ENCODE data around the gene NMNAT2. TPM values are rescaled to one million over a fixed set of nuclear protein-coding genes. Genes with fewer than 3 reads are reported as not detected.

NMNAT2 gene
- total RNA-seq, 1 experiment from 2014 or later, result not detected

GRCh38 chr1:183295521-183295920 is 122.7 kb downstream of the NMNAT2 start (continued):
- no peak for TF ChIP-seq EZH2 (IDR thresholded peaks at IDR 0.05)
- TF ChIP-seq MAX (IDR thresholded peaks at IDR 0.05), result no peak
- no peak for TF ChIP-seq ELF1 (IDR thresholded peaks at IDR 0.05; ENCODE audit: borderline replicate concordance, low read depth)
- TF ChIP-seq POLR2A (IDR thresholded peaks at IDR 0.05; ENCODE audit: borderline replicate concordance, extremely low read depth, insufficient read depth, insufficient read length), result no peak
- no peak for TF ChIP-seq TCF7L2 (IDR thresholded peaks at IDR 0.05; ENCODE audit: borderline replicate concordance, extremely low read depth, insufficient read depth, insufficient read length)
- no peak for TF ChIP-seq SRF (IDR thresholded peaks at IDR 0.05; ENCODE audit: low read depth)
- TF ChIP-seq ZNF274 (IDR thresholded peaks at IDR 0.05; ENCODE audit: low read depth, low read length), result no peak

DNA sequence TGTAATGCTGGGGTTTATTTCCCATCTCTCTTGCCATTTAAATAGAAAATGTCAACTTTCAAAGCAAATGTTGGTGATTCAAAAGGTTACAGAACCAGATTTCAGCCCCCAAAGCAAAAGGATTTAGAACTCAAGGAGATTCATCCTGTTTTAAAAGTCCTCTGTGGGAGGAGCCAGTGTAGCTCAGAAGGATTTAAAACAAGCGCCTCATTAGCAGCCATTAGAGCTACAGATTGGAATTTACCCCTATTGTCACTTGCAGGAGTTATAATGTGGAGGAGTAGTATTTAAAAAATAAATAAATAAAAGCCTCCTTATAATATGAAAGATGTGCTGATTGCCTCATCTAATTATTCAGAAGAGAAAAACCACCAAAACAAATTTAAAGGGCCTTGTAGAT is 124.3 kb downstream of the NMNAT2 start:
- ChIA-PET POLR2A (no interaction called here), CTCF (interaction anchor here (1.1 kb wide), 2 partner anchors 12 to 13 kb away, joined by 3 read pairs; no protein-coding TSS in a partner anchor), RAD21 (ENCODE audit: low non-redundant PET in 1 of 2, low total read pairs in 2 of 2, uncharacterized antibody in 2 of 2, unreplicated experiment in 2 of 2) (no interaction called here)
- no peaks in the 10 kb centered on the region for H3K4me1 ChIP-seq (ENCODE audit: control insufficient read depth in 1 of 2, insufficient read depth in 2 of 2, low read length in 2 of 2)
- no peak overlapping the region for H3K9ac ChIP-seq (ENCODE audit: low read length)
- H3K36me3 ChIP-seq (ENCODE audit: control insufficient read depth in 1 of 2, insufficient read depth in 2 of 2, low read length in 2 of 2), result no peaks in the 10 kb centered on the region
- no peaks in the 10 kb centered on the region for H3K9me3 ChIP-seq (ENCODE audit: control insufficient read depth in 1 of 2, insufficient read depth in 1 of 2, low read depth in 1 of 2, low read length in 2 of 2)
- H3K27ac ChIP-seq (ENCODE audit: low read depth, low read length), result no peak overlapping the region
- BruUV-seq (replicated peaks), result no TSS peak
- ATAC-seq (no peak), DNase-seq (ENCODE audit: low read depth, low spot score) (no peak)
- H4K20me1 ChIP-seq (ENCODE audit: insufficient read depth), result no peaks in the 10 kb centered on the region
- intact Hi-C loops (cut with micrococcal nuclease), result no loop called here
- H2AFZ ChIP-seq (ENCODE audit: low read depth, low read length, poor library complexity, severe bottlenecking), result peak overlapping the region; percentile 20
- no peaks in the 10 kb centered on the region for H3K27me3 ChIP-seq (ENCODE audit: insufficient read depth, low read length)
- no peak overlapping the region for H3K4me2 ChIP-seq (ENCODE audit: low read length)
- H3K79me2 ChIP-seq (ENCODE audit: insufficient read depth, low read length), result no peaks in the 10 kb centered on the region
- TF ChIP-seq YY1 (IDR thresholded peaks at IDR 0.05; ENCODE audit: extremely low read depth, insufficient replicate concordance, low read depth, low read length) (no peak), SIN3A (IDR thresholded peaks at IDR 0.05; ENCODE audit: low read depth) (no peak), EZH2phosphoT487 (IDR thresholded peaks at IDR 0.05; ENCODE audit: borderline replicate concordance) (no peak), FOSL1 (IDR thresholded peaks at IDR 0.05; ENCODE audit: low read depth) (no peak), ZFX (IDR thresholded peaks at IDR 0.05) (no peak), SP1 (IDR thresholded peaks at IDR 0.05; ENCODE audit: low read depth) (no peak), SRF (IDR thresholded peaks at IDR 0.05; ENCODE audit: low read depth) (no peak), EGR1 (IDR thresholded peaks at IDR 0.05; ENCODE audit: low read depth) (no peak)
- TF ChIP-seq, protein P1, sequence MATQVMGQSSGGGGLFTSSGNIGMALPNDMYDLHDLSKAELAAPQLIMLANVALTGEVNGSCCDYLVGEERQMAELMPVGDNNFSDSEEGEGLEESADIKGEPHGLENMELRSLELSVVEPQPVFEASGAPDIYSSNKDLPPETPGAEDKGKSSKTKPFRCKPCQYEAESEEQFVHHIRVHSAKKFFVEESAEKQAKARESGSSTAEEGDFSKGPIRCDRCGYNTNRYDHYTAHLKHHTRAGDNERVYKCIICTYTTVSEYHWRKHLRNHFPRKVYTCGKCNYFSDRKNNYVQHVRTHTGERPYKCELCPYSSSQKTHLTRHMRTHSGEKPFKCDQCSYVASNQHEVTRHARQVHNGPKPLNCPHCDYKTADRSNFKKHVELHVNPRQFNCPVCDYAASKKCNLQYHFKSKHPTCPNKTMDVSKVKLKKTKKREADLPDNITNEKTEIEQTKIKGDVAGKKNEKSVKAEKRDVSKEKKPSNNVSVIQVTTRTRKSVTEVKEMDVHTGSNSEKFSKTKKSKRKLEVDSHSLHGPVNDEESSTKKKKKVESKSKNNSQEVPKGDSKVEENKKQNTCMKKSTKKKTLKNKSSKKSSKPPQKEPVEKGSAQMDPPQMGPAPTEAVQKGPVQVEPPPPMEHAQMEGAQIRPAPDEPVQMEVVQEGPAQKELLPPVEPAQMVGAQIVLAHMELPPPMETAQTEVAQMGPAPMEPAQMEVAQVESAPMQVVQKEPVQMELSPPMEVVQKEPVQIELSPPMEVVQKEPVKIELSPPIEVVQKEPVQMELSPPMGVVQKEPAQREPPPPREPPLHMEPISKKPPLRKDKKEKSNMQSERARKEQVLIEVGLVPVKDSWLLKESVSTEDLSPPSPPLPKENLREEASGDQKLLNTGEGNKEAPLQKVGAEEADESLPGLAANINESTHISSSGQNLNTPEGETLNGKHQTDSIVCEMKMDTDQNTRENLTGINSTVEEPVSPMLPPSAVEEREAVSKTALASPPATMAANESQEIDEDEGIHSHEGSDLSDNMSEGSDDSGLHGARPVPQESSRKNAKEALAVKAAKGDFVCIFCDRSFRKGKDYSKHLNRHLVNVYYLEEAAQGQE (IDR thresholded peaks at IDR 0.05; ENCODE audit: low read depth), result no peak
- H3K4me3 ChIP-seq (replicated peaks in 1 of 2; ENCODE audit: low read depth in 1 of 2, low read length in 2 of 2), result no peak overlapping the region
- H3K9me2 ChIP-seq (ENCODE audit: insufficient read depth), result no peaks in the 10 kb centered on the region

Measured in HCT116 (cell line).